ENCODE measurements around the gene SPATA3.

SPATA3 gene

GRCh38 chr2:230968921-230969658, 26.8 kb upstream of the SPATA3 start:
- TF ChIP-seq ZNF292 (tag by site-specific recombination; IDR thresholded peaks at IDR 0.05; ENCODE audit: borderline replicate concordance, low read depth): no peak
- TF ChIP-seq INSM2 (tag by site-specific recombination; IDR thresholded peaks at IDR 0.05): no peak
- no peak for TF ChIP-seq ZNF239 (tag by site-specific recombination; IDR thresholded peaks at IDR 0.05)
- TF ChIP-seq SP3 (tag by site-specific recombination; IDR thresholded peaks at IDR 0.05): no peak
- no peak for TF ChIP-seq ZNF37A (tag by site-specific recombination; IDR thresholded peaks at IDR 0.05)
- no peak for TF ChIP-seq ZNF404 (tag by site-specific recombination; IDR thresholded peaks at IDR 0.05)
- no peak for TF ChIP-seq TRIM28 (IDR thresholded peaks at IDR 0.05; ENCODE audit: borderline replicate concordance, low read length)
- TF ChIP-seq ZNF223 (tag by site-specific recombination; IDR thresholded peaks at IDR 0.05): no peak
- TF ChIP-seq PRDM2 (tag by site-specific recombination; IDR thresholded peaks at IDR 0.05; ENCODE audit: borderline replicate concordance): no peak
- TF ChIP-seq ZNF169 (tag by site-specific recombination; IDR thresholded peaks at IDR 0.05): no peak
- no peak for TF ChIP-seq ZFP37 (tag by site-specific recombination; IDR thresholded peaks at IDR 0.05)
- no peak for TF ChIP-seq PRDM10 (tag by site-specific recombination; IDR thresholded peaks at IDR 0.05)
- TF ChIP-seq AEBP2 (tag by site-specific recombination; IDR thresholded peaks at IDR 0.05; ENCODE audit: borderline replicate concordance): no peak
- no peak for TF ChIP-seq MEIS1 (CRISPR knock-in tag; IDR thresholded peaks at IDR 0.05; ENCODE audit: borderline replicate concordance)
- TF ChIP-seq ZNF707 (tag by site-specific recombination; IDR thresholded peaks at IDR 0.05): no peak
- TF ChIP-seq ZNF677 (tag by site-specific recombination; IDR thresholded peaks at IDR 0.05): no peak
- TF ChIP-seq KLF9 (tag by site-specific recombination; IDR thresholded peaks at IDR 0.05; ENCODE audit: low read depth): no peak
- ChIA-PET POLR2A (no interaction called here), CTCF (interaction anchor here (0.6 kb wide), 1 partner anchor 121 kb away, joined by 3 read pairs; no protein-coding TSS in a partner anchor)
- no peak overlapping the region for H3K4me3 ChIP-seq (ENCODE audit: low read depth, low read length)
- H3K27ac ChIP-seq (ENCODE audit: extremely low read depth, low read depth, low read length): no peak overlapping the region
- no peaks in the 10 kb centered on the region for H3K4me1 ChIP-seq (ENCODE audit: control insufficient read depth, insufficient read depth, low read length)
- H3K36me3 ChIP-seq (ENCODE audit: control insufficient read depth in 2 of 2, insufficient read depth in 1 of 2, low read length in 2 of 2): no peaks in the 10 kb centered on the region
- H3K9me3 ChIP-seq (ENCODE audit: control insufficient read depth, insufficient read depth, low read depth, low read length): no peaks in the 10 kb centered on the region

Measured in HEK293 (cell line).